Heart left ventricle (tissue), 13 donors: ENCODE measurements around the gene CTU1.

Source experiments
- POLR2A ChIP-seq, 2 donors: fragments of 450-650 bp; IDR thresholded peaks; one replicate each; pipeline ENCODE4 v1.6.1; 2017; ENCODE audit warnings: antibody characterized with exemption in 2 of 2, mild to moderate bottlenecking in 2 of 2, moderate library complexity in 2 of 2
- TF ChIP-seq, protein P1 (sequence below), 12 donors: fragments of 200-600 bp; sonication (generic) in 4 of 12; IDR thresholded peaks; one replicate each; pipeline versions ENCODE4 v1.5.0 to v1.8.0; 2018 to 2022; ENCODE audit warnings: antibody characterized with exemption in 12 of 12, mild to moderate bottlenecking in 5 of 12
- donor health status: ischemic (EF 13 %, LVEDD 7.1; RV severe dilation, severe dysfunction).
- donor health status: DM: no; HTN: yes; CAD: no.
- donor health status: DM: no; HTN: no; CAD: no.
- donor health status: ischemic (EF 25% LVEDD 6.9; RV normal size, moderate dysfunction).
- donor health status: ischemic (EF 25% LVEDD 5.7; RV mildly dilated, moderate dysfunction).
- donor health status: ischemic (EF 35%, LVEDD 5.7; RV mildly dilated, moderate dysfunction).
- donor health status: nonischemic (EF 11% LVEDD 7.7; RV severe dilation, severe dysfunction).
- donor health status: DM: yes; HTN: yes; CAD: no.
- donor health status: PGD.
- donor health status: ischemic (EF 29% LVEDD 5.4; RV normal size, mild dysfunction).
- donor health status: nonischemic (EF 23%, LVEDD 6.1; RV moderate dilation, normal function).

DNA sequence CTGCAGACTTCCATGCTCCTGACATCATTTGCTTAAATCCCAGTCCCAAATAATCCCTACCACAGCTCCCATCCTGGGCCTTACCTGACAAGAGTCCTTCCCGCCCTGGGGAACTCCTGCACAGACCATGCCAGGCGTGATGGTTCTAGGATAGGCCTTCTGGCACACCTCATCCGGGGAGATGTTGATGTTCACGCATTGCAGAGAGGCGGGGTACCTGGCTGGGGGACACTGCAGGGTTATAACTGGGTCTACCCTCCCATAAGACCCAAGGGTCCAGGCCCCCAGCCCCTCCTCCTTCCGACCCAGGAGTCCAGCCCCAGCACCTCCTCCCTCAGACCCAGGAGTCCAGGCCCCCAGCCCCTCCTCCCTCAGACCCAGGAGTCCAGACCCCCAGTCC lies 29.5 kb downstream of the CTU1 start:
- TF ChIP-seq POLR2A (IDR thresholded peaks at IDR 0.05): no peak
- TF ChIP-seq, protein P1, sequence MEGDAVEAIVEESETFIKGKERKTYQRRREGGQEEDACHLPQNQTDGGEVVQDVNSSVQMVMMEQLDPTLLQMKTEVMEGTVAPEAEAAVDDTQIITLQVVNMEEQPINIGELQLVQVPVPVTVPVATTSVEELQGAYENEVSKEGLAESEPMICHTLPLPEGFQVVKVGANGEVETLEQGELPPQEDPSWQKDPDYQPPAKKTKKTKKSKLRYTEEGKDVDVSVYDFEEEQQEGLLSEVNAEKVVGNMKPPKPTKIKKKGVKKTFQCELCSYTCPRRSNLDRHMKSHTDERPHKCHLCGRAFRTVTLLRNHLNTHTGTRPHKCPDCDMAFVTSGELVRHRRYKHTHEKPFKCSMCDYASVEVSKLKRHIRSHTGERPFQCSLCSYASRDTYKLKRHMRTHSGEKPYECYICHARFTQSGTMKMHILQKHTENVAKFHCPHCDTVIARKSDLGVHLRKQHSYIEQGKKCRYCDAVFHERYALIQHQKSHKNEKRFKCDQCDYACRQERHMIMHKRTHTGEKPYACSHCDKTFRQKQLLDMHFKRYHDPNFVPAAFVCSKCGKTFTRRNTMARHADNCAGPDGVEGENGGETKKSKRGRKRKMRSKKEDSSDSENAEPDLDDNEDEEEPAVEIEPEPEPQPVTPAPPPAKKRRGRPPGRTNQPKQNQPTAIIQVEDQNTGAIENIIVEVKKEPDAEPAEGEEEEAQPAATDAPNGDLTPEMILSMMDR (IDR thresholded peaks at IDR 0.05): no peak
